GM21447 (cell line): ENCODE data around the gene PDHB.

Source experiments
- ATAC-seq: cut with Tn5 transposase; IDR thresholded peaks from one replicate; pipeline ENCODE4 v1.9.1; 2021; ENCODE audit not compliant: unreplicated experiment

The PDHB gene

DNA sequence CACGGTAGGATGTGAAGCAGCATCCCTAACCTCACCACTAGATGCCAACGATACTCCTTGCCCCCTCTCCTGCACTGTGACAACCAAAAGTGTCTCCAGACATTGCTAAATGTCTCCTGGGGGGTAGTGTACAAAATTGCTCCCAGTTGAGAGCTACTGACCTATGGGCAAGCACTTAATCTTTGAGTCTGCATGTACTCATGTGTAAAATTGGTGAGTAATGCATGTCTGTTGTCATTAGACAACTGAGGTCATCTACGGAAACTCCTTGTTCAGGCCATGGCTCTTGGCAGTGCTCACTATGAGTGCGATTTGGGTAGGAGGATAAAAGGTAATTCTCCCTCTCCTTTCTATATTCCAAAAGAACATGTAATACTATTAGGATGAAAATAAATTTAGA is 29.2 kb downstream of the PDHB start:
- no peak for ATAC-seq

DNA sequence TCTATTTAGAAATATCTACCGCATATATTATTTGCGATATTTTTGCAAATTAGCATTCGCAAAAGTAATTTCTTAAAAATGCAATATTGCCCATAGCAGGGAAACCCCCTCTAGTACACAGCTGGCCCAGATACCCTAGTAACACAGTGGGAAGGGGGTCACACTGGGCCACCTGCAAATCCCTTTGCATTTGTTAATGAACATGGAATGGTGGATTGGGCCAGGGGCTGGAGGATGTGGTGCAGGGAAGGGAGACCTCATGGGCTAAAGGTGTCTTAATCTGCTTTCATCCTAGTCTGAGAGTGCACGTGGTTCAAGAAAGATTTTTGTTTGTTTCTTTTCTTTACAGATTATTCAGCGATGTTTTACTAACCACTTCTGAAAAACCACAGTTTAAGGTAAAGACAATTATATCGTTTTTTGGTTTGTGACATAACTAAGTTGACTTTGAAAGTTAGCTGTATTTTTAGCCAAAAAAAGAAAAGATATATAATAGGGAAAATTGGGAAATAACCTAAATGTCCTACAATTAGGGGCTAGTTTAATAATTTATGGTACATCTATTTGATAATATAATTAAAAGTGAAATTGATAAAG is 30.0 kb downstream of the PDHB start:
- no peak for ATAC-seq

DNA sequence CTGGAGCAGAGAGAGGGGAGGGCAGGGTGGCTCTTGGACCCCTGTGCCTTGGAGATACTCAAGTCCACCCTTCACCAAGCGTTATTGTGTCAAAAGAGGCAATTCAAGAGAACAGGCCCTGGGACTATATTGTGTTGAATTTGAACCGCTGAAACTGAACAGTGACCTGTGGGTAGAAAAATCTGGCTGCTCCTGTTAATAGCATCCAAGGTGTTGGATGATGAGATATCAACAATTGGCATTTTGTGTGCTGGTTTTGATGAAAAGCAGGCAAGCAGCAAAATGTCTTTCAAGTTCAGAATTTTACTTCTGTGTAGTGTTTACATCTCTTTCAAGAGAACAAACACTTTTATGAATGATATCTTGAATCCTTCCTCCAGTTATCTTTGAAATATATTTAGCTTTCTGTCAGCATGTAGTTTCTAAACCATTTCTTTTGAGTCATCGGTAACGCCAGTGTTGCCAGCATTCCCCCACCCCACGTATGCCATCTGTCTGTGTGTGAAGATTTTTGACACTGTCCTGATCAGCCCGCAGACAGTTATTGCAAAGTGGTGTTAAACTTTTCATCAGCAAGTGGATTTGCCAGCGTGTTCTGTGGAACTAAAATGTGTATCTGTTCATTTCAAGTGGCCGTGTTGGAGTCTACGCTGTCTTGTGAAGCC is 34.8 kb downstream of the PDHB start:
- no peak for ATAC-seq

DNA sequence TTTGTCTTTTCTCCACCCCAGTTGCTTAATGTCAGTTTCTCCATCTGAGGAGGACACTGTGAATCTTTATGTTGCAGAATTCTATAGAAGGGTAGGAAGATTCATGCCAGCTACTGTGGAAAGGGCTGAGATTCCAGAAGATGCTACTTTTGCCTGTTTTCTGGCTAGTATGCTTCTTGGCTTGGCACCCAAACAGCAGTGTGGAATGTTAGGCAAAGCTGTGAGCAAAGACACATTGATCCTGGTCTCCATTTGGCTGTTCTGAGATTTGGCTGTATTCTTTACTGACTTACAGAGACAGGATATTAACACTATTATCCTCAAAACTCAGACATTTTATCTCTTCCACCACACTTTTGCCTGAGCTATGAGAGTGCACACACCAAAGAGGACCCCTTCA is 39.3 kb downstream of the PDHB start:
- ATAC-seq: no peak

DNA sequence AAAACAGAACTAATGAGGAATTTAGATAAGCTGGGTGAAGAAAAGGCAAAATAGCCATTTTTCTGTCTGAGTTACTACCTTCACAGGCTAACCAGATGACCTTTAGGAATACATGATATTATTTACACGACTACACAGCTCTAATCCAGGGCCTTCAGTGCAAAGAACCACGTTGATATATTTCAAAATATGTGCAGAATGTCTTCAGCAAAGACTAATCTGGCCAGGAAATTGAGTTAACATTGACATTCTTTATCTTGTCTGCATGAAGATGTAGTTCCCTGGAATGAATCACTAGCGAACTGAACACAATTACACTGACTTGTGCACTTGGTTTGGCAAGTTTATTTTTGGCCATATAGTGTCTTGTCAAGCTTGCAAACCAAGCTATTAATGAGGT is 41.5 kb downstream of the PDHB start:
- no peak for ATAC-seq

DNA sequence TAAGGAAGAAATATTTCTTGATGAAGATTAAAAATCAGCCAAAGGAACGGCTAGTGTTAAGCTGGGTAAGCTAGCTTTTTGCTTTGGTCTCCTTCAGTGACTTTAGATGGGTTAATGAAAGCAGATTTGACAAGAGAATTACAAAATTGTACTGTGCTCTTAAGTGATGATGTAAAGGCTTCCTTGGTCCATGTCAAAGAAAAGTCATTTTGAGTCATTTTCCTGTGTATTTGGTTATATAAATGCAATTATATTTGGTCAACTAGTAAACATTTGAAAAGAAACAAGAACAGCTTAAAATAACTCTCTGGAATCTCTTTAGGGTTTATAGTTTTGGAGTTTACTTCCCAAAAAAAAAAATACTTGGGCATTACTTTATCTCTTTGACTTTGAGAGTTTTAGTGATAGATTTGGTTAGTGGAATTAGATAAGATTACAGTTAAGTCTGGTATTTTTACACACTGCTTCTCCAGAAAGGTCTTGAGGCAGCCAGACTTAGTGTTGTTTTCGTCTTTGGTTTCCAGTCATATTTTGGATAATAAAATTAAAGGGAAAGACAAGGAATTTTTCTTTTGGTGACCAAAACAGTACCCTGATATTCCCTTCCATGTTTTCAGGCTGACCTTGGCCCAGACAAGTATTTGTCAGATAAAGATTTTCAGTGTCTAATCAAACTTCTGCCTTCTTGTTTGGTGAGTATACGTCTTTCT is 42.3 kb downstream of the PDHB start:
- no peak for ATAC-seq

DNA sequence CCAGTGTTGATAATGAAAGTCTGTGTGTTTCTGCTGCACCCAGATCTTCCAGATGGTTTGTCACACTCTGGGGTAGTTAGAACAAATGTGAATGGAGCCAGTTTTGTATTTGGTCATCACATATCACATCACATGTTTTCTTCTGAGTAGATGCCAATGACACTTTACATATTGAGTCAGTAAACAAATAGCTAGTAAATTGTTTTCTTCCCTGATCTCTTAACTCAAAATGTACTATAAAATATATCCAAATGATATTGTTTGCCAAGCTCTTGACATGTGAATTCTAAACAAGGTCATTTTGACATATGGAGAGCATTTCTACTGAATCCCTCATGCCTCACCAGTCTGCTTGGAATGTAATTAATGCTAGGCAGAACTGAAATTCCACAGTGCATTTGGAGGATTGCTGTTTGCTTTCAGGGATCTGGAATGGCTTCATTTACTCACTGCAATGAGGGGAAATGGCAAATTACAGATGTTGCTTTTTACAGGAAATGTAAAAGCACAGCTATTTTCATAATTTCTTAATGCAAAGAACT is 45.0 kb downstream of the PDHB start:
- no peak for ATAC-seq

DNA sequence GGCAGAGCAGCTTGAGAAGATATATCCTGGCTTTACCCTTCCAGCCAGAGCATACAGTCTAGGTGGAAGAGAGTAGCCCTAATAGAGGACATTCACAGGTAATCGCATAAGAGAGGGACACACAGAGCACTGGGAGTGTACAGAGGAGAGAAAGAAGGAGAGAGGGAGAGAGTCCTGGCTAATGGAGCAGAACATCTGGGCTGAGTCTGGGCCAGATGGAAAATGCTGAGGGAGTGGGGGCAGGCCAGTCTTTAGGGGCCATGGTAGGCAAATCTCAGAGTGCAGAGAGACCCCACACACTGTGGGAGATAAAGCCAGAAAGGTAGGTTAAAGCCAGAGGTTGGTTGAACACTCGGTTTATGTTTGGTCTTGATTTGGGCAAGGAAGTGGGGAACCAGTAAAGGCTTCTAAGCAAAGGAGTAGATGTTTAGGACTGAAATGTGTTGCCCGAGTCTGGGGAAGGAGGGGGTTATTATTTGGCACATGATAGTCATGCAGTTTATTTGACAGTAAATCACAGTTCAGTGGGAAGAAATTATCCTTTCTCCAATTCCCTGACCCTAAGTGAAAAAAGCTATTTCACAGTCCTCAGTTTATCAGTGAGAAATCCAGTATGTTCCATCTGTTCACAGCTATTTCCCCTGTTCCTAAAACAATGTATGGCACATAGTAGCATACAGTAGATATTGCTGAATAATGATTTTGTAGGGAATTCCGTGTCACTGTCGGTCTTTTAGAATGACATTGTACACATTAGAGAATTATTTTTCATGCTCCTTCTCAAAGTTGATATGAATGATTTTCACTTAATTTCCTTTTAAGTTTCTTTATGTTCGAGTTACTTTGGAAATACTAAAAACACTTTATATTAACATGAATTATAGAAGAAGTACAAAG is 45.7 kb downstream of the PDHB start:
- ATAC-seq: no peak

DNA sequence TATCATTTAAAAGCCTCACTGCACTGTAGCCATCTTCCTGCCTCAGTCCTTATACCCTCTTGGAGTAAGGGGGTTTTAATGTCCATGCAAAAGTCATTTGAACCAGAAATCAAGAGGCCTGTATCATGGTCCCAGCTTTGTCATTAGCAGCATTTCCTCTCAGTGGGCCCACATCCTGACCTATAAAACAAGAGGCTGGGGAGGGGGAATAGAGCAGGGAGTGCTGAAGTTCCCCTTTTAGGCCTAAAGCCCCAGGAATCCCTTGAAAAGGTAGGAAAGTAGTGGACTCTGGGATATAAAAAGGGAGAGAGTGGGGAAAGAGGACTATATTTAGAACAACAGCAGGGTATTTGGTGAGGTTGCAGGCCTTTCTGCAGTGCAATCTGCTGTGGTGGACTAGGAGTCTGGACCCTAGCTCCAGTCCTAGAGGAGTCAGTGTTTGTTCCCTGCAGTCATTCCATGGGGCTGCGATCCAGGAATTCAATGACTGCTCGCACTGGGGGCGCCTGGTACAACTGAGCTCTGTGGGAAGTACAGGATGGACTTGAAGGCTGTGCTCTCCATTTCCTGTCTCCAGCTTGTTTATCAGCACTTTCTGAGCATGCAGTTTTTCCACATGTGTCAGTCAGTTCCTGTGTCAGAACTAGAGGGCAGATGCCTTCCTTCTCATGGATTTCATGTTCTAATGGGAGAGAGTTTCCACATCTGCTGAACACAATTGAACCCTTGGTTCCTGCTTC is 46.8 kb downstream of the PDHB start:
- no peak for ATAC-seq

DNA sequence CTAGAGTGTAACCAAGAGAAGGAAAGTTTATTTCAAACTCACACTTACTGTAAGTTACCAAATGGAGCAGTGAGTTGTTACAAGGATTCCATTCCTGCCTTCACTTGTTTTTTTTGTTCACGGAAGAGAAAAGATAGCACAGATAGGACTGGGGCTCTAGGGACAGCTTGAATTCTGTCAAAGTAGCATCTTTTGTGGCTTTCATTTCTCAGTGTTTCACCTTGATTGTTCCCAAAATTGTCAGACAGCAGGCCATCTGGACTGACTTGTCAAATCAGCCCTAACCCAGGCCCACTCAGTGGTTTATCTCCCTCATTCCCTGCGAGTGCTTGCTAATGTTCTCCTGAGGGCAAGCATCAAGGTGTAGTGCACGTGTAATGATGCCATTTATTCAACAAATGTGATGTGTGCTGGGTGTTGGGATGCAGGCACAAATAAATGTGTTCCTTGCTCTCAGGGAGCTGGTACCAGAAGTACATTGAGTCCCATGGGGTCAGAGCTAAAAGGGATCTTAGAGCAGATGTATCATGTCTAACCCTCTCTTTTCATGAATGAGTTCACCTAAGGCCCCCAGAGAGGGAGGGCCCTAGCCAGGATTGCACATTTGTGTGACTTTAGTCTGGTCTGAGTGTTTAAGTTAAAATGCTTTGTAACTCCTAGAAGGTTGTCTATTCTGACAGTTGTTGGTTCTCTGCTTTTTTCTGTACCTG is 49.1 kb downstream of the PDHB start:
- no peak for ATAC-seq

DNA sequence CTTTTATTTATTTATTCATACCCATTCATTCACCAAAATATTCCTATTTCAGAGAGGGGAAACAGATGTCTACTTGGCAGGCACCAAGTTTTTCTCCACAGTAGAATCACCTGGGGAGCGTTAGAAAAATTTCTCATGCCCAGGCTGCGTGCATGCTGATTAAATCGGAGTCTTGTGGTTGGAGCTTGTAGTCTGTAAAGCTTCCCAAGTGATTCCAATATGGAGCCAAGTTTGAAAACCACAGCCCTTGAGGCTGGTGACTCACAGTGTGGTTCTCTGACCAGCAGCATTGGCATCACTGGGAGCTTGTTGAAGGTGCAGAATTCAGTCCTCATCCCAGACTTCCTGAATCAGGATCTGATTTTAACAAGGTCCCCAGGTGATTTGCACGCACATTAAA is 49.7 kb downstream of the PDHB start:
- no peak for ATAC-seq

DNA sequence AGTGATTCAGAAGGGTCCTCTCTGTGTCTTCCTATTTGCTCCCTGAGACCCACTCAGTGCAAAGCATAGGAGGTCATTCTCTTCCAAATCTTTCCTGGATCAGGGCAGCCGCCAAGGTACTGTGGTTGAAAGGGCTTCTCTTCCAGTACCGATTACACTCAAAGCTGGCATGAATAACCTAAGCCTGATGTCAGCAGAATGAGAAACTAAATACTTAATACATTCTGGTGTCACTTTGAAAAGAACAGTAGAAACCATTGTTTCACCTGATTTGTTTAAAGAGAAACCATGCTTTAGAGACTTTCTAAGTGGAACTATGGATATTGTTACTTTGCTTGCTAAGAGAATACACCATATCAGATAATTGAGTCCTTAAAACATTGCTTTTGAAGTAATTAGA is 50.2 kb downstream of the PDHB start:
- ATAC-seq: no peak

DNA sequence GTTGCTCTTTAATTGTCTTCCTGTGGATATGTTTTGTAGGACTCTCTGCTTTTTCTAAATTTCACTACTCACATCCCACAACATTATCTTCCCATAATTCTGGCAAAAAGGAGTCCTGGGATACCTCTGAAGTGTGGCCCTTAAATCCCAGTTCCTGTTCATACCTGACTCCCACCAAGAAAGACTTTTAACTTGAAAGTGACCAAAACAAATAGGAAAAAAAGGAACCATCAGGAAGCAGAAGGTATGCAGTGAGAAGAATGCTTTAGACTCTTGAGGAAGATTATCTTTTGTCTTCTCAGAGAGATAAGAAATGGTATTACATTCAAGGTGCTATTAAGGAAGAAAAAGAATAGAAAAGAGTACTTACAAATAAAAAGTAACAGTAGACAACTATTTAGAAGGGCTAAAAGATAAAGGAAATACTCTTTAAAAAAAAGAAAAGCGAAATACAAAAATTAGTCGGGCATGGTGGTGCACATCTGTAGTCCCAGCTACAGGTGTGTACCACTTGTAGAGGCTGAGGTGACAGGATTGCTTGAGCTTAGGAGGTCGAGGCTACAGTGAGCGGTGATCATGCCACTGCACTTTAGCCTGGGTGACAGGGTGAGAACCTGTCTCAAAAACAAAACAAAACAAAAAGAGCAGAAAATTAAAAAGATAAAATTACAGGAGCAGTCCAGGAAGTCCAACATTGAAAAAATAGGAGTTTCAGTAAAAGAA is 54.1 kb downstream of the PDHB start:
- no peak for ATAC-seq

DNA sequence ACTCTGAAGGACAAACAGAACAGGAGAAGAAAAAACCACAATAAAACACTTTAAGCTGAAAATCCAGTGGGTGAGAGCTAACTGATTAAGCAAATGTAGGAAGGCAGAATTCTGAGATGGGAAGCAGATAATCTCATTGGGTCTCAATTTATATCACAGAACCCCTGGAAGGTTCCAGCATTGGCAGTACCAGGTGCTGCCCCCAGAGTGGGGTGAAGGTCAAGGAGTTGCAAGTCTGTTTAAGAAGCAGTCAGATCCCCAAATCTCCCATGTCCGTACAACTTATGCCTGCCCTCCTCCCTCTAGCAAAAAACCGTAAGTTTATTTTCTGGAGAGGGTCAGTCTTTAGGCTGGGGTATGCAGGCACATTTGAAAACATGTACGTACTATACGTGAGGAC is 55.9 kb downstream of the PDHB start:
- no peak for ATAC-seq
